GM18907 (cell line): ENCODE measurements around the gene ADIRF.
"Not testable (repeated sequence)": the region's sequence is repeated elsewhere in the genome, so short reads cannot be mapped to it uniquely, and the experiment has no call there.

Experiments used
- ATAC-seq: cut with Tn5 transposase; IDR thresholded peaks from one replicate; pipeline ENCODE4 v1.9.1; 2021; ENCODE audit warnings: mild to moderate bottlenecking, moderate library complexity; ENCODE audit not compliant: unreplicated experiment

ADIRF gene

DNA sequence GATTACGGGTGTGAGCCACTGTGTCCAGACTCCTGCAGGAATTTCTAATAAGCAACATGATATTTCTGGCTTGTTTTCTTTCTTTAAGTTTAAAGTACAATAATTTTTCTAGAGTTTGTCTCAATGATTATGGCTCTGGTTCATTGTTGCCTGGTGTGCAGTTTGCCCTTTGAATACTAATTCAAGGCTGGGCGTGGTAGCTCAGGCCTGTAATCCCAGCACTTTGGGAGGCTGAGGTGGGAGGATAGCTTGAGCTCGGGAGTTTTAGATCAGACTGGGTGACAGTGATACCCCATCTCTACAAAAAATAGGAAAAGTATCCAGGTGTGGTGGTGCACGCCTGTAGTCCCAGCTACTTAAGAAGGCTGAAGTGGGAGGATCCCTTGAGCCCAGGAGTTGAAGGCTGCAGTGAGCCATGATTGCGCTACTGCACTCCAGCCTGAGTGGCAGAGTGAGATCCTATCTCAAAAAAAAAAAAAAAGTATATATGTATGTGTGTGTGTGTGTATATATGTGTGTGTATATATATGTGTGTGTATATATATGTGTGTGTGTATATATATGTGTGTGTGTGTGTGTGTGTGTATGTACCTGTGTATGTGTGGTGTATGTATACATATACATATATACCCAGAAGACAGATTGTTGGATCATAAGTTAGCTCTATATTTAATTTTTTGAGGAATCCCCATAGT lies 8.2 kb downstream of the ADIRF start:
- no peak for ATAC-seq

DNA sequence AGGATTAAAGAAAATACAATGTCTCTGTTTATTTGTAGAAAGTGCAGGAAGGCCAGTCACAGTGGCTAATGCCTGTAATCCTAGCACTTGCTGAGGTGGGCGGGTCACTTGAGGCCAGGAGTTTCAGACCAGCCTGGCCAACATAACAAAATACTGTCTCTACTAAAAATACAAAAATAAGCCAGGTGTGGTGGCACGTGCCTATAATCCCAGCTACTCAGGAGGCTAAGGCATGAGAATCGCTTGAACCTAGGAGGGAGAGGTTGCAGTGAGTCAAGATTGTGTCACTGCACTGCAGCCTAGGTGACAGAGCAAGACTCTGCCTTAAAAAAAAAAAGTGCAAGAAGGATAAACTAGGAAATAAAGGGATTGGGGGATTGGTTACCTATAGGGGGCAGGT lies 10.2 kb downstream of the ADIRF start:
- not testable (repeated sequence) for ATAC-seq

DNA sequence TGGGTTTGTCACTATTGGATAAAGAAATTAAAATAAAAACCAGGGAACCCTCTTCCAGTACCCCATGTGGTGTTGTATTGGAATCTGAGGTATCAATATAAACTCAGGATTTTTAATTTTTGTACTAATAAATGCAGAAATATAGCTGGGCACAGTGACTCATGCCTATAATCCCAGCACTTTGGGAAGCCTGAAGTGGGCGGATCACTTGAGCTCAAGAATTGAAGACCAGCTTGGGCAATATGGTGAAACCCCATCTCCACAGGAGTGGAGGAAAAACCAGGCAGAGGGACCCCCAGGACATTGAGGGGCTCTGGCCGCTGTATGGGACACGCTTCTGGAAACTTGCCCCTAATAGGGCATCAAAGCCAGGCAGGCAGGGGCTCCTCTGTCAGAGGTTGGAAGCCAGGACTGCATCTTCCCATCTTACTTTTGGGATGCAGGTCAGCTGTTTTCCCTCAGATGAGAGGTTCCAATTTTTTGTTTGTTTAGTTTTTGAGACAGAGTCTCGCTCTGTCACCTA lies 11.1 kb downstream of the ADIRF start:
- ATAC-seq = no peak

DNA sequence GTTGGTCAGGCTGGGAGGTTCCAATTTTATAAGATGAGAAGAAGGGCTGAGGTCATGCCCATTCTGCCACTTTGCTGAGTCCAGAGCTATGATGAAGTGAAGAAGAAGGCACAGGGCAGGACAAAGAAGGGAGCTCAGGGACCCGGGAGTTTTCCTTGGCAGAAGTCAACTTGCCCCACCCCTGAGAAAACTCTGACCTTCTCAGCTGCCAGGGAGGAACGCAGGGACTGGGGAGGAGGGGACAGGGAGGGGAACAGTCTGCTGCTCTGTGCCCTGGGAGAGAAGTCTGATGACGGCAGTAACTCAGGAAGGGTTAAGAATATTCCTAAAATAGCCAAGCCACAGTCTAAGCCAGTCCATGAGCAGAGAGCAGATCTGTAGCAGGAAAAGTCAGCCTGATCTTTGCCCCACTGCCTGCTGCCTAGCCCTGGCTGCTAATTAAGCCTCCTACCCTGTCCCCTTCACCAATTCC lies 11.7 kb downstream of the ADIRF start:
- no peak for ATAC-seq

DNA sequence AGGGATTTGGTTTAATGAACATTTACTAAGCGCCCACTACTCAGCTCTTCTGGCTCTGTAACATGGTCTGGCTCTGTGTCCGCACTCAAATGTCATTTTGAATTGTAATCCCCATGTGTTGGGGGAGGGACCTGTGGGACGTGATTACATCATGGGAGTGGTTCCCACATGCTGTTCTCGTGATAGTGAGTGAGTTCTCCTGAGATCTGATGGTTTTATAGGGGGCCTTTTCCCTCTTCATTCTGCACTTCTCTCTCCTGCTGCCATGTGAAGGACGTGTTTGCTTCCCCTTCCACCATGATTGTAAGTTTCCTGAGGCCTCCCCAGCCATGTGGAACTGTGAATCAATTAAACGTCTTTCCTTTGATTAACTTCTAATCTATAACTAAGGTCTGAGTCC lies 12.7 kb downstream of the ADIRF start:
- ATAC-seq = not testable (repeated sequence)

DNA sequence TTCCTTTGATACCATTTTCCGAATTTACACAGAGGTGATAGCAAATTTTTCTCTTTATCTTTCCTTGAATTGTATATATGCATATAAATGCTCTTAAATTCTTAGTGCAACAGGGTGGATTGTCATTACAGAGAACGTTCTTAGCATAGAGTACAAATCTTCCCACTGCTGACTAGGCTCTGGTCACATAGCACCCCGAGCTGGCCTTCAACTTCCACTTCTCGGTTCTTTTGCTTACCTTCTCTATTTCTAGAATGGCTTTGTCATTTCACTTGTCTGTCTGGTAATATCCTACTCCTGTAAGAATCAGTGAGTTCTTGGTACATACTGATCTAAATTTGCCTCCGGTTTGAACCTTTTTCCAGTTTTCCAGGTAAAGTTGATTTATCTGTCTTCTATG lies 13.4 kb downstream of the ADIRF start:
- no peak for ATAC-seq

DNA sequence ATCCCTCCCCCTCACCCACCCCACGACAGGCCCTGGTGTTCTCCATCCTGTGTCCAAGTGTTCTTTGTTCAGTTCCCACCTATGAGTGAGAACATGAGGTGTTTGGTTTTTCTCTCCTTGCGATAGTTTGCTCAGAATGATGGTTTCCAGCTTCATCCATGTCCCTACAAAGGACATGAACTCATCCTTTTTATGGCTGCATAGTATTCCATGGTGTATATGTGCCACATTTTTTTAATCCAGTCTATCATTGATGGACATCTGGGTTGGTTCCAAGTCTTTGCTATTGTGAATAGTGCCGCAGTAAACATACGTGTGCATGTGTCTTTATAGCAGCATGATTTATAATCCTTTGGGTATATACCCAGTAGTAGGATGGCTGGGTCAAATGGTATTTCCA lies 16.2 kb downstream of the ADIRF start:
- not testable (repeated sequence) for ATAC-seq

DNA sequence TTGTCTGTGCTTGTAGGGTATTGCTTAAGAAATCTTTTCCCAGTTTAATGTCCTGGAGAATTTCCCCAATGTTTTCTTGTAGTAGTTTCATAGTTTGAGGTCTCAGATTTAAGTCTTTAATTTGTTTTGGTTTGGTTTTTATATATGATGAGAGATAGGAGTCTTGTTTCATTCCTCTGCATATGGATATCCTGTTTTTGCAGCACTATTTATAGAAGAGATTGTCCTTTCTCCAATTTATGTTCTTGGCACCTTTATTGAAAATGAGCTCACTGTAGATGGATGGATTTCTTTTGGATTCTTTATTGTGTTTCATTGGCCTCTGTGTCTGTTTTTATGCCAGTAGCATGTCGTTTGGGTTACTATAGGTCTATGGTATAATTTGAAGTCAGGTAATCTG lies 20.2 kb downstream of the ADIRF start:
- no peak for ATAC-seq

DNA sequence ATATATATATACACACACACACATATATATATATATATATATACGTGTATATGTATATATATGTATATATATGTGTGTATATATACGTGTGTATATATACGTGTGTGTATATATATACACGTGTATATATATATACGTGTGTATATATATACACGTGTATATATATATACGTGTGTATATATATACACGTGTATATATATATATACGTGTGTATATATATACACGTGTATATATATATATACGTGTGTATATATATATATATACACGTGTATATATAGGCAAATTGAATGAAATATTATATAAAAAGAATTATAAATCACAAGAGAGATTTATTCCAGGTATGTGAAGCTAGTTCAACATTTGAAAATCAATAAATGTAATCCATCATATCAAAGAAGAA lies 23.1 kb downstream of the ADIRF start:
- ATAC-seq = not testable (repeated sequence)

DNA sequence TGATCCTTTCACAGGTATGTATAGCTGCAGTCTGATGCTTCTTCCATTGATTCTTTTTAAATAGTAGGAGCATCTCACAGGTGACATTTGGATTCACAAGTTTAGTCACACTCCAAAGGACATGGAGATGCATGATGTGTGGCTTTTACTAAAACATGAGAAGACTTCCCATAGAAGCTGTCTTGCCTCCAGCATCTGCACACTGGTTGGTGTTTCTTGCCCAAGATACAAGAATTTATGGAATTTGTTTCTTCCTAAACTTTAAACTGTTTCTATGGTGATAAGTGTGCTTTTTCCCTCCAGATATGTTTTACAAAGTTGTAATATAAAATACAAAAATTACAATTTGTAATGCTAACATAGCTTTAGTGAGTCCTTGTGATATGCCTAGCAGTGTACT lies 24.2 kb downstream of the ADIRF start:
- ATAC-seq = no peak

DNA sequence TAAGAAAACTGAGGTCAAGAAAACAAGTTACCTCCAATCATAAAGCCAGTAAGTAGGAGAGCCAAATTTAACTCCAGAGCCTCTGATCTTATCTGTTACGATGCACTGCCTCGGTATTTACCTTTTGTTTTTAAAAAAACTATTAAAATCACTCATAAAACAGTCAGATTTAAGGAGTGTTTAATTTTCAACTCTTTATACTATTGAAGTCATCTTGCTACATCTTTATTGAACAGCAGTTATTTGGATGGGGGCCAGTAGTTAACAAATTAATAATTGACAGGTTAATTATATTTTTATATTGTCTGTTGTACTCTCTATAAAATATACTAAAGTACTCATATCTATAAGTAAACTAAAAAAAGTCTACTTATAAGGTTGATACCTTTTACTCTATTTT lies 24.6 kb downstream of the ADIRF start:
- no peak for ATAC-seq

DNA sequence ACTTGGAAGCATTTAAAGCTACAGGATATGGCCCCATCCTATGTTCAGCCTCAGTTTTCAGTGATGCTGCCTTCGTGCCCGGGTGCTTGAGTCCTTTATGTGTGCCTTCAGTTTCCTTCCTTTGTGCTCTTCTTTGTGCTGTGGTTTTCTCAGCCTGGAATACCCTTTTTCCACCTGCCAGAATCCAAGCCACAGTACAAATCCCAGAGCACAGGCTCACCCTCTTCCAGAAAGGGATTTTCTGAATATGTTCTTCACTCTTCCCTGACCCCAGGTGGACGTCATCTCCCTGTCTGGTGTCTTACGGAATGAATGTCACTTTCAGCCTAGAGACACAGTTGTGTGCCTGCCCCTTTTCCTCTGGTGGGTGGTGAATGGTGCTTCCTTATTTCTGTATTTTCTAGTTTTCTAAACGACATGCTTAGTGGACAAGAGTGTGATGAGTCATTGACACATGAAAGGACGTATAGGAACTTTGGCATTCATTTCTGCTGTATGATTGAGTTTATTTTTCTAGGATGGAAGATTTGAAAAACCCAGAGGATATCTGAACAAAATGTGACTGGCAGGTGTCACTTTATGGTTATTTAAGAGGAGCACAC lies 31.6 kb downstream of the ADIRF start:
- ATAC-seq = not testable (repeated sequence)

DNA sequence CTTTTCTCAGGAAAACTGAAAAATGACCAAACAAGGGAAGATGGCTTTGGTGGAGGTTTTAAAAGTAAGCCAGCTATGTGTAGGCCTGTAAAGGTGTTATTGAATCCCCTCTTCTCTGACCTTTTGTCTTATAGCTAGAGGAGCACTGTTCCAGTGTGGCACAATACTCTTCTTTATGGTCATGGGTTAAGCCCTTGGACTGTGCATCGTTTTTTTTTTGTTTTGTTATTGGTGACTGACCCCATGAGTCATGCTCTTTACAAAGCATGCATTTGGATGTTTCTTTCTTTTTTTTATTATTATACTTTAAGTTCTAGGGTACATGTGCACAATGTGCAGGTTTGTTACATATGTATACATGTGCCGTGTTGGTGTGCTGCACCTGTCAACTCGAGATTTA lies 32.2 kb downstream of the ADIRF start:
- no peak for ATAC-seq

DNA sequence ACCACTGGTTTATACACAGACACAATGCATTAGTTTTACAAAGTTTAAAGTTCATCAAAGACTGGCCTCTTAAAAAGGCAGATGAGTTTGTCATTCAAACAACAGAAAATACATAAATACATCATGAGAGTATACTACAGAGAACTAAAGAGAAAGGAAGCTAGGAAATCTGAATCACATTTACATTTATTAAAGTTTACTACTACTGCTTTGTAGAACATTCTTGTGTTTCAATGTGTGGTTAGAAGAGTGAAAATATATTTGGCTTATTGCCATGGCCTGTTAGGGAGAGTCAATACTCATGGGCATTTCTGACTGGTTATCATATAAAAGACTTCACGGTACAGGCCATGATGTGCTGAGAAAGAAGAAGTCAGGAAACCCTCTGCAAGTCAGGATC lies 38.8 kb downstream of the ADIRF start:
- not testable (repeated sequence) for ATAC-seq

DNA sequence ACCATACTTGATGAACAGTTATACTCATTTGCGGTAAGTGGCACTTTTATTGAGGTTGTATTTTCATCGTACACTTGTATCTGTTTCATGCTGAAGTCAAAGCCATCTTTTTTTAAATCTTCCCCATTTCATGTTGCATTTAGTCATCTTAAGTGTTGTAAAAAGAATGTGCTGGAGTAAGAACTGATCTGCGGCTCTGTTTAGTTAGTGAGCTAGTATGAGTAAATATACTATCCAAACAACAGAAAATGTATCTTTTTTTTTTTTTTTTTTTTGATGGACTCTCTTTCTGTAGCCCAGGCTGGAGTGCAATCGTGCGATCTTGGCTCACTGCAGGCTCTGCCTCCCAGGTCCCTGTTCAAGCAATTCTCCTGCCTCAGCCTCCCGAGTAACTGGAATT lies 39.4 kb downstream of the ADIRF start:
- not testable (repeated sequence) for ATAC-seq

DNA sequence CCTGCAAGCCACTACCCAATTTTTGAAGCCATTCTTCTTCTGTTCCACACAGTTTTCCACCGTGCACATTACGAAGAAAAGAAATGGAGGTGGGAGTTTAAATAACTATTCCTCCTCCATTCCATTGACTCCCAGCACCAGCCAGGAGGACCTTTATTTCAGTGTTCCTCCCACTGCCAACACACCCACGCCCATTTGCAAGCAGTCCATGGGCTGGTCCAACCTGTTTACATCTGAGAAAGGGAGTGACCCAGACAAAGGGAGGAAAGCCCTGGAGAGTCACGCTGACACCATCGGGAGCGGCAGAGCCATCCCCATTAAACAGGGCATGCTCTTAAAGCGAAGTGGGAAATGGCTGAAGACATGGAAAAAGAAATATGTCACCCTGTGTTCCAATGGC lies 40.0 kb downstream of the ADIRF start:
- not testable (repeated sequence) for ATAC-seq

DNA sequence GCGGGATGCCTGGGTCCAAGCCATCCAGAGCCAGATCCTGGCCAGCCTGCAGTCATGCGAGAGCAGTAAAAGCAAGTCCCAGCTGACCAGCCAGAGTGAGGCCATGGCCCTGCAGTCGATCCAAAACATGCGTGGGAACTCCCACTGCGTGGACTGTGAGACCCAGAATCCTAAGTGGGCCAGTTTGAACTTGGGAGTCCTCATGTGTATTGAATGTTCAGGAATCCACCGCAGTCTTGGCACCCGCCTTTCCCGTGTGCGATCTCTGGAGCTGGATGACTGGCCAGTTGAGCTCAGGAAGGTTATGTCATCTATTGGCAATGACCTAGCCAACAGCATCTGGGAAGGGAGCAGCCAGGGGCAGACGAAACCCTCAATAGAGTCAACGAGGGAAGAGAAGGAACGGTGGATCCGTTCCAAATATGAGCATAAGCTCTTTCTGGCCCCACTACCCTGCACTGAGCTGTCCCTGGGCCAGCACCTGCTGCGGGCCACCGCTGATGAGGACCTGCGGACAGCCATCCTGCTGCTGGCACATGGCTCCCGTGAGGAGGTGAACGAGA lies 40.9 kb downstream of the ADIRF start:
- not testable (repeated sequence) for ATAC-seq

DNA sequence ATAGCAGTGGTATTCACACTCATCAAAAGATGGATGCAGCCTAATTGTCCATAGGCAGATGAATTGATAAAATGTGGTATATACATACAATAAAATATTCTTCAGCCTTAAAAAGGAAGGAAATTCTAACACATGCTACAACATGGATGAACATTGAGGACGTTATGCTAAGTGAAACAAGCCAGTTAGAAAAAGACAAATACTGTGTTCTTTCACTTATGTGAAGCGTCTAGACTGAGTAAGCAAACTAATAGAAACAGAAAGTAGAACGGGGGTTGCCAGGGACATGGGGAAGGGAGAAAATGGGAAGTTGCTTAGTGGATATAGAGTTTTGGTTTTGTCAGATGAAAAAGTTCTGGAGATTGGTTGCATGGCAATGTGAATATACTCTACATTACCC lies 45.2 kb downstream of the ADIRF start:
- not testable (repeated sequence) for ATAC-seq

DNA sequence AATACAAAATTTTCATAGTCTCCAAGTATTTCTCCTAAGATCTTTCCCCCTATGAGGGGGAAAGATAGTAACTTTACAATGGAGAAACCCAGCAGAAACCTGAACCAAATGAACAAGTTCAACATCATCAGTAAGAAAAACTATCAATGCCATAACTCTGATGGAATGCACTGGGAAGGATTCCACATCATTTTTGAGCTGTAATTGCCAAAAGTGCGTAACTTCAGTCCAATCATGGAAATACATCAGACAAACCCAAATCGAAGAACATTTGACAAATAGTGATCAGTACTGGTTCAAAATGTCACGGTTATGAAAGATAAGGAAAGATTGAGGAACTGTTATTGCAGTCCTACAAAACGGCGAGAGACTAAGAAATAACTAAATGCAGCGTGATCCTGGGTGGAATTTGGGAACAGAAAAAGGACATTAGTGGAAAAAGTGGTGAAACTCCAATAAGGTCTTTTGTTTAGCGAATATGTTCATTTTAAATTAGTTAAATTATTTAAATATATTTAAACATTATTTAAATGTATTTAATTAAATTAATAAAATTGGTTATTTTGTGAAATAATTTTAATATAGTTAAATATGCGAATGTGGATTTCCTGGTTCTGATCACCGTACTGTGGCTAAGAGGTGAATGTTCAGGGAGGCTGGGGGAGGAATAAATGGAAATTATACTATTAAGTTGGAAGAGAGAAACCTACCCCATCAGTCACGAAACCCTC lies 46.9 kb downstream of the ADIRF start:
- not testable (repeated sequence) for ATAC-seq

DNA sequence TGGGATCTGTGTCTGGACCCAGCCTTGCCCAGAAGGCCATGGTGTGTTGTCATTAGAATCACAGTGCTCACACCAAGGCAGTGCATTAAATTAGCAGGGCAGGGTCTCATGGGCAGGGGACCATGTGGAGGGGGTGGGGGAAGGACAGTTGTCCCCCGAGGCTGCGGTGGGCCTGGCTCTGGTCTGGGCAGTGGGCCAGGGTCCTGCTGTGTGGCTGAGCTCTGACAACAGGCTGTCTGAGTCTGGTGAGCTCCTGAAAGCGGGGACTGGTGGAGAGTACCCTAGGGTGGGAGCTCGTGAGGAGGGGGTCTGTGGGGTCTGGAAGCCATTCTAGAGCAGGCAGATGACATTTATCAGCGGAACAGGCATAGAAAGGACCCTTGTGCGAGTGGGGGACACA lies 49.8 kb downstream of the ADIRF start:
- ATAC-seq = not testable (repeated sequence)

DNA sequence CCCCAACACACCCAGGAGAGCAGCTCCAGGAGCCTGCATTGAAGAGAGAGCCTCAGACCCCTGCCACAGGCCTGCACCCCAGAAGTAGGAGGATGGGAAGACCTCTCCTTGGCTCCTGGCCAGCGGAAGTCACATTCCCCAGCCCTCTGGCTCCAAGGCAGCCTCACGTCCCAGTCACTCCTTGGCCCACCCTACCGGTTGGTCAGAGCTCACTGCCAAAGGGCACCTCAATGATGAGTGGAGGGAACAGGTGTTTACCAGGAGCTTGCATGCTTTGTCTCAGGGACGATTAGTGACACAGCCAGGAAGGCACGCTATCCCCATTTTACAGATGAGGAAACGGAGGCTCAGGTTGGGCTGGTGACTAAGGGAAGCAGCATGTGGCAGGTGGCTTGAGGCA lies 50.8 kb downstream of the ADIRF start:
- ATAC-seq = not testable (repeated sequence)
